Measurements from ENCODE around the gene ARHGEF28. TPM values are rescaled to one million over a fixed set of nuclear protein-coding genes. Genes with fewer than 3 reads are reported as not detected.
A peak's percentile ranks its signal among the peaks of the same experiment; 100 is the strongest.

Gene ARHGEF28, protein sequence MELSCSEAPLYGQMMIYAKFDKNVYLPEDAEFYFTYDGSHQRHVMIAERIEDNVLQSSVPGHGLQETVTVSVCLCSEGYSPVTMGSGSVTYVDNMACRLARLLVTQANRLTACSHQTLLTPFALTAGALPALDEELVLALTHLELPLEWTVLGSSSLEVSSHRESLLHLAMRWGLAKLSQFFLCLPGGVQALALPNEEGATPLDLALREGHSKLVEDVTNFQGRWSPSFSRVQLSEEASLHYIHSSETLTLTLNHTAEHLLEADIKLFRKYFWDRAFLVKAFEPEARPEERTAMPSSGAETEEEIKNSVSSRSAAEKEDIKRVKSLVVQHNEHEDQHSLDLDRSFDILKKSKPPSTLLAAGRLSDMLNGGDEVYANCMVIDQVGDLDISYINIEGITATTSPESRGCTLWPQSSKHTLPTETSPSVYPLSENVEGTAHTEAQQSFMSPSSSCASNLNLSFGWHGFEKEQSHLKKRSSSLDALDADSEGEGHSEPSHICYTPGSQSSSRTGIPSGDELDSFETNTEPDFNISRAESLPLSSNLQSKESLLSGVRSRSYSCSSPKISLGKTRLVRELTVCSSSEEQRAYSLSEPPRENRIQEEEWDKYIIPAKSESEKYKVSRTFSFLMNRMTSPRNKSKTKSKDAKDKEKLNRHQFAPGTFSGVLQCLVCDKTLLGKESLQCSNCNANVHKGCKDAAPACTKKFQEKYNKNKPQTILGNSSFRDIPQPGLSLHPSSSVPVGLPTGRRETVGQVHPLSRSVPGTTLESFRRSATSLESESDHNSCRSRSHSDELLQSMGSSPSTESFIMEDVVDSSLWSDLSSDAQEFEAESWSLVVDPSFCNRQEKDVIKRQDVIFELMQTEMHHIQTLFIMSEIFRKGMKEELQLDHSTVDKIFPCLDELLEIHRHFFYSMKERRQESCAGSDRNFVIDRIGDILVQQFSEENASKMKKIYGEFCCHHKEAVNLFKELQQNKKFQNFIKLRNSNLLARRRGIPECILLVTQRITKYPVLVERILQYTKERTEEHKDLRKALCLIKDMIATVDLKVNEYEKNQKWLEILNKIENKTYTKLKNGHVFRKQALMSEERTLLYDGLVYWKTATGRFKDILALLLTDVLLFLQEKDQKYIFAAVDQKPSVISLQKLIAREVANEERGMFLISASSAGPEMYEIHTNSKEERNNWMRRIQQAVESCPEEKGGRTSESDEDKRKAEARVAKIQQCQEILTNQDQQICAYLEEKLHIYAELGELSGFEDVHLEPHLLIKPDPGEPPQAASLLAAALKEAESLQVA (N-terminal part only)
- 6.7 TPM for total RNA-seq

GRCh38 chr5:73625944-73626811 lies at the start of gene ARHGEF28:
ARHGEF28 (plus strand) TSS chr5:73626196; CDS start chr5:73684852, 58,656 bp downstream.
- DNase-seq: peak; percentile 27

DNA sequence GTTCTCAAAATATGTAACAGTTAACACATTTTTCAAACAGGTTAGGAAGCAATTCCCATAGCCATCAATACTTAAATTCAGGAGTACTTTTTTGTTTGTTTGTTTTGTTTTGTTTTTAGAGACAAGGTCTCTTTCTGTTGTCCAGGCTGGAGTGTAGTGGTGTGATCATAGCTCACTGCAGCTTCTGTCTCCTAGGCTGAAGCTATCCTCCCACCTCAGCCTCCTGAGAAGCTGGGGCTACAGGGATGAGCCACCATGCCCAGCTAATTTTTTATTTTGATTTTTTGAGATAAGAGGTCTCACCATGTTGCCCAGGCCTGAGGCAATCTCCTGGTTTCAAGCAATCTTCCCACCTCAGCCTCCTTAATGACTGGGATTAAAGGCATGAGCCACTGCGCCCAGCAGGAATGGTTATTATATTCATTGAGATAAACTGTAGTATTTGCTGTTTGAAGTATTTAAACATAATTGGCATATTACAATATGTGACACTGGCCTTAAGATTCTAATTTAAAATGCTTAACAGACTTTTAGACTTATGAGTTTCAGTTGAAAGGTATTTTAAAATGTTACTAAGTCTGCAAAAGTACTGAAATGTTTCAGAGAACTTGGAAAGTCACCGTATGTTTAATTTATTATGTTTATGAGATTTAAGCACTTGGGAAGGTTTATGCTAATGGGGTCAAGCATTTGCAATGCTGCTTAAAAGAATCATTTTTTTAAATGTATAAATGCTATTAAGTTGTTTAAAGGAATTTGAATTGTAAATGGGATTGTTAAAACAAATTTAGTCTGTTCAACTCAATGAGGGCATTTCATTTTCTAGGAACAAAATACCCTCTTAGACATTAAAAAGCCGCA lies 43.5 kb upstream of the ARHGEF28 start:
- no peak for DNase-seq

- DNase-seq: no peak
These were observed 38.1 kb upstream of the ARHGEF28 start for GRCh38 chr5:73587923-73588322.

GRCh38 chr5:73591102-73591695 lies 34.8 kb upstream of the ARHGEF28 start:
- DNase-seq: no peak

GRCh38 chr5:73591698-73592501 lies 34.1 kb upstream of the ARHGEF28 start:
- no peak for DNase-seq

DNA sequence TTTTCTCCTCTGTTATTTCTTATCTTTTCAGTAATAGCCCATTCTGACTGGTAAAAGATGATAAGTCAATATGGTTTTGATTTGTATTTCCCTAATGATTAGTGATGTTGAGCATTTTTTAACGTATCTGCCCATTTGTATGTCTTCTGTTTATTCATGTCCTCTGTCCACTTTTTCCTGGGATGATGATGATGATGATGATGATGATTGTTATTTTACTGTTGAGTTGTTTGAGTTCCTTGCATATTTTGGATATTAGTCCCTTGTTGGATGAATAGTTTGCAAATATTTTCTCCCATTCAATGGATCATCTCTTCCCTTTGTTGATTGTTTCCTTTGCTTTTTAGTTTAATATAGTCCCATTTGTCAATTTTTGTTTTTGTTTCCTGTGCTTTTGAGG lies 33.4 kb upstream of the ARHGEF28 start:
- no peak for DNase-seq

GRCh38 chr5:73596705-73597328 lies 29.2 kb upstream of the ARHGEF28 start:
- no peak for DNase-seq

- DNase-seq: no peak
These were observed 26.6 kb upstream of the ARHGEF28 start for GRCh38 chr5:73599380-73599779.

- no peak for DNase-seq
These were observed 22.0 kb upstream of the ARHGEF28 start for GRCh38 chr5:73603998-73604397.

DNA sequence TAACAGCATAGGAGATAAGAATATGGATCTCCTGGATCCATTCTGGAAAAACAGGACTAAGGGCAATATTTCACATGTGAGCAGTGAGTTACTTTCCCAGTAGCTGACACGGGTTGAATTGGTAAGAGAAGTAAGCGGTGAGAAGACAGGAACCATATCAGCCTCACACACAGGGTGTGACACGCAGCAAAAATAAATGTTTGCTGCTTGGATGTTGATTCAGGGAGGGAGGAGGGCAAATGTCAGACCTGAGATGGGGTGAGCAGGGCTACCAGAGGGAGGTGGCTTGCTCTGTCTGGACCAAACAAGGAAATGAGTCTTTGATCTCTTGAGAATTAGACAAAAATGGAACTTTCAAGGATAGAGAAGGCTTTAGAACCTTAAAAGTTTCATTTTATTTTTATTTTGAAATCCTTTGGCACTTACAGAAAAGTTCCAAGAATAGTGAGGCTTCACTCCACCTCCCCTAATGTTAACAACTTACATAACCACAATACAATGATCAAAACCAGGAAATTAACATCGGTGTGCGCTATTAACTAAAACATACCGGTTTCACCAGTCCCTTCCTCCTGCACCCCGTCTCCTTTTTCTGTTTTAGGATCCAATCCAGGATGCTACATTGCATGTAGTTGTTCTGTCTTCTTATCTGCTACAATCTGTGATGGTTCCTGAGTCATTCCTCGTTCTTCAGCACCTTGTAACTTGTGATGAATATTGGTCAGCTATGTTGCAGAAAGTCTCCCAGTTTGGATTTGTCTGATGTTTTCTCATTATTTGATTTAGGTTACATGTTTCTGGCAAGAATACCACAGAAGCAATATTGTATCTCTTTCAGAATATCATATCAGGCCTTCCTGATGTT lies 20.5 kb upstream of the ARHGEF28 start:
- DNase-seq: no peak

- DNase-seq: no peak
These were observed 19.7 kb upstream of the ARHGEF28 start for GRCh38 chr5:73606206-73606753.

- DNase-seq: no peak
These were observed 18.8 kb upstream of the ARHGEF28 start for GRCh38 chr5:73607228-73607627.

- DNase-seq: no peak
These were observed 13.2 kb upstream of the ARHGEF28 start for GRCh38 chr5:73612799-73613198.

- DNase-seq: no peak
These were observed 10.9 kb upstream of the ARHGEF28 start for GRCh38 chr5:73615085-73615484.

DNA sequence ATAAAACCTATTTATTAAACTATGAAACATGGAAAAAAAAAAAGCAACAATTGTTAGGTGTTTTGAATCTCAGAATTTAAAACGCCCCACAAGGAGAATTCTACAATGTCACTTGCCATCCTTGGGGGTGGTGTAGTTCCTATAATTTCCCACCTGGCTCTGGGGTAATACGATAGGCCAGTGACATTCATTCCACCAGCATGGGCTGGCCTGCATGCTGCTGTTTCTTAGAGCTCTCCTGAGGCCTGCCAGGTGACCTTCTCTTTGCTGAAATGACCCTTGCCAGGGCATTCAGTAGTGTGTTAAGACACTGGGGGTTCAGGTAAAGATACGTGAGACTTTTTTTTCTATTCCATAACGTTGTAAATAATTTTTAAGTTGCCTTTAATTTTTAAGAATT lies 10.0 kb upstream of the ARHGEF28 start:
- DNase-seq: no peak

DNA sequence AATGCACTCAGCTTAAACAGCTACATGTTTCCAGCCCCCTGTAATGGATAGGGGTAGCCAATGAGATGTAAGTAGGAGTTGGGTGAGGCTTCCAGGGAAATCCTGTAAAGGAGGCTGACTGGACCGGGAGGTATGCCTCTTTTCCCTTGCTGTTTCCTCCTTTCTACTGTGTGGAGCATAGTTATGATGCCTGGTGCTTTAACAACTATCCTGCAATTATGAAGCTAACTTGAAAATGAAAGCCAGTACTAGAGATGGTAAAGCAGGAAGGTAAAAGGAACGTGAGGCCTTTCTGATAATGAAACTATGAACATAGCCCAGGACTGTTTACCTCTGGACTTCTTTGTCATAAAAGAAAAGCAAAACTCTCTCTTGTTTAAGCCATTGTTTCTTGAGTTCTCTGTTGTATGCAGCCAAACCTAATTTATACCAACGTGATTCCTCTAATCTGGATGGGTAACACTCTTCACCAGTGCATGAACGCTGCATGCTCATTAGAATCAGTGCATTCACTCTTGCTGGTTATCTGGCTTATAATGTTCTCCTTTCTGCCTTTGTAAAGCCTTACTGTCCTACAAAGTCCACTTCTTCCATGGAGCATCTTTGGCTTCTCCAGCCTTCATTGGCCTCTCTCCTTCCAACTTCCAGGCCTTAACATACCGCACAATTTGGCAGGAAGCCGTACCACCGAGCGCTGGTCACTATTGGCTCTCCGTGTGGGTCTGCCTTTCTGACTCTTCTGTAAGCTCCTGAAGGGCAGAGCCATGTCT lies 8.3 kb upstream of the ARHGEF28 start:
- no peak for DNase-seq
